ENCODE data around the gene STXBP5L.
"Not testable (repeated sequence)": the region's sequence is repeated elsewhere in the genome, so short reads cannot be mapped to it uniquely, and the experiment has no call there.

STXBP5L gene

DNA sequence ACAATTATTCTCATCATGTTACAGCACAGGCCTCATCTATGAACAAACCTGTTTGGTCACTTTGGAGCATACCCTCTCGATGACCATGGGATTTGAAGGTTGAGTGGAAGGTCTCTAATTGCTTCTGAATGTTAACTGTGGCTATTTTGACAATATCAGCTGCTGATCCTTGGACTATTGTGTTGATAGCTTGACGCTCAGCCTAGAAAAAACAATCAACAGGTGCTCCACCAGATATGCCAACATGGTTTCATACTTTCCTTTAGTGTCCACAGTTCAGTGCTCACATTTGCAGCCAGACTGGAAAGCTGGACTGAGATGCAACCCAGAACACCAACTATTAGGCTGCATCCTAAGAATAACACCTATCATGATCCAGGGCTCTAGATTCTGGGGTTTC, 528.1 kb downstream of the STXBP5L start:
- no peak for DNase-seq

GRCh38 chr3:121436641-121437040, 528.6 kb downstream of the STXBP5L start:
- DNase-seq: no peak

- DNase-seq: no peak
Observed at GRCh38 chr3:121443456-121443855, 535.5 kb downstream of the STXBP5L start.

DNA sequence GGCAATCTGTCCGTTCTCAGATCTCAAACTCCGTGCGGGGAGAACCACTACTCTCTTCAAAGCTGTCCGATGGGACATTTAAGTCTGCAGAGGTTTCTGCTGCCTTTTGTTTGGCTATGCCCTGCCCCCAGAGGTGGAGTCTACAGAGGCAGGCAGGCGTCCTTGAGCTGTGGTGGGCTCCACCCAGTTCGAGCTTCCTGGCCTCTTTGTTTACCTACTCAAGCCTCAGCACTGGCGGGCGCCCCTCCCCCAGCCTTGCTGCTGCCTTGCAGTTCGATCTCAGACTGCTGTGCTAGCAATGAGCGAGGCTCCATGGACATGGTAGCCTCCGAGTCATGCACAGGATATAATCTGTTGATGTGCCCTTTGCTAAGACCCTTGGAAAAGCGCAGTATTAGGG, 543.7 kb downstream of the STXBP5L start:
- DNase-seq: not testable (repeated sequence)

DNA sequence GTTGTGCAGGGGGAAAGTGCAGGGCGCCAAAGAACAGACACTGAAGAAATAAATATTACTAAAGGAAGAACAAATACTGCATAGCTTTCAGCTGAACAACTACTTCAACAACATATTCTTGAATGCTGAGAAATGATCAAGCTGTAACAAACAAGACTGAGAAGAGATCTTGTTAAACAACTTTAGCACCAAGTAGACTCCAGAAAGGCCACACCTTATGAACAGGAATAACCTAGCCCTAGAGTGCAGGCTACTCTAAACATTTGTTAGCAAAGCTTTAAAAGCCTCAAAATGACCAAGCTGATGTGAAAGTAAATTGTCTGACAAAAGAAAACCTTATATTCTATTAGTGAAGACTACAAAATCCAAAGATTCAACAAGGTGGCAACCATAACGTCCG, 554.6 kb downstream of the STXBP5L start:
- no peak for DNase-seq

DNA sequence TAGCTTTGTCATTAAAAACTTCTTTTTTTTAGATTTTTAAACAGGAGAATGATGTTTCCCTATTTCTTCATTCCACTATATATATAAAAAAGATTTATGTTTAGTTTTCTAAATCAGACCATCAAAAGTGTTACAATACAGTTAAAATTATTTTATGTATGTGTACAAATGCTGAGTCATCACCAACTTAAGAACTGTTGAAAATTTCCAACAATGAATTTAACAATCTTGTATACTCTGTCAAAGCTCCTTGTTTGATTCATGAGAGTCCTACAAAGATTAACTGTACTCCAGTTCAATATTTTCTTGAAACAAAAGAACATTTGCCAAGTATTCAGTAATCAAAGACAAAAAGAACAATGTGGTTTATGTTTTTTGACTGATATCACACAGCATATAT, 555.7 kb downstream of the STXBP5L start:
- no peak for DNase-seq

- DNase-seq: no peak
Observed at GRCh38 chr3:121467085-121467484, 559.1 kb downstream of the STXBP5L start.

- DNase-seq: no peak
Observed at GRCh38 chr3:121473001-121473400, 565.0 kb downstream of the STXBP5L start.
